ENCODE measurements around the gene VPS37B. TPM values are rescaled to one million over a fixed set of nuclear protein-coding genes. Genes with fewer than 3 reads are reported as not detected.

VPS37B gene
- total RNA-seq, 1 experiment from 2014 or later: 12.3 TPM

- Histone ChIP-seq H3T11ph (ENCODE audit: low read length) (no peak overlapping the region), H4K5ac (ENCODE audit: insufficient read length, low read depth, low read length) (no peak overlapping the region), H2BK15ac (ENCODE audit: low read depth, low read length) (no peak overlapping the region), H4K91ac (ENCODE audit: insufficient read length, low read depth, low read length) (no peak overlapping the region), H2AK5ac (ENCODE audit: insufficient read length, low read length) (no peak overlapping the region), H3K9ac (ENCODE audit: extremely low read depth, insufficient read length, low read length) (no peak overlapping the region), H2BK20ac (ENCODE audit: low read depth, low read length, poor library complexity, severe bottlenecking) (no peak overlapping the region), H2BK120ac (ENCODE audit: low read depth, low read length, poor library complexity, severe bottlenecking) (no peak overlapping the region), H3K18ac (ENCODE audit: insufficient read length, low read depth, low read length) (no peak overlapping the region), H3K27ac (ENCODE audit: insufficient read length, low read depth, low read length) (no peak overlapping the region), H4K20me1 (ENCODE audit: control insufficient read depth, insufficient read depth, insufficient read length) (no peaks in the 10 kb centered on the region), H3K4me1 (ENCODE audit: insufficient read depth, low read length) (no peaks in the 10 kb centered on the region), H3K27me3 (ENCODE audit: insufficient read depth, low read length) (no peaks in the 10 kb centered on the region), H3K56ac (ENCODE audit: insufficient read length, low read depth, low read length) (no peak overlapping the region), H3K23me2 (ENCODE audit: insufficient read length, low read depth, low read length, poor library complexity, severe bottlenecking) (no peaks in the 10 kb centered on the region), H3K9me3 (ENCODE audit: control insufficient read depth, low read depth, low read length) (no peaks in the 10 kb centered on the region), H3K79me1 (ENCODE audit: insufficient read depth, low read depth, low read length, poor library complexity, severe bottlenecking) (no peaks in the 10 kb centered on the region), H3K14ac (ENCODE audit: insufficient read depth, low read length) (no peak overlapping the region), H3K79me2 (ENCODE audit: insufficient read depth, low read length) (no peaks in the 10 kb centered on the region), H3K4ac (ENCODE audit: low read depth, low read length) (no peak overlapping the region), H2BK12ac (ENCODE audit: insufficient read length, low read depth, low read length) (no peak overlapping the region), H4K8ac (replicated peaks; ENCODE audit: insufficient read length, low read depth, low read length) (no peak overlapping the region), H3K23ac (ENCODE audit: insufficient read length, low read depth, low read length) (no peak overlapping the region), H3K4me2 (ENCODE audit: insufficient read depth, insufficient read length, low read length) (no peak overlapping the region), H2BK5ac (ENCODE audit: insufficient read length, low read length) (no peak overlapping the region), H2AFZ (ENCODE audit: low read length) (no peak overlapping the region)
- Mint-ChIP-seq H3K36me3 (ENCODE audit: insufficient read depth in 1 of 3, low read depth in 3 of 3) (peaks cover 0 to 6% (median 0%) of the 10 kb centered on the region in 3 experiments; a peak in 2 of 7 replicates), H3K27ac (no peak overlapping the region), H3K4me1 (peaks cover 0 to 2% of the 10 kb centered on the region in 2 experiments; a peak in 1 of 4 replicates), H3K27me3 (ENCODE audit: low read depth) (peaks cover 20% of the 10 kb centered on the region), H3K9me3 (no peaks in the 10 kb centered on the region), H3K4me3 (no peak overlapping the region)
- no peak for DNase-seq
- TF ChIP-seq, protein P1, sequence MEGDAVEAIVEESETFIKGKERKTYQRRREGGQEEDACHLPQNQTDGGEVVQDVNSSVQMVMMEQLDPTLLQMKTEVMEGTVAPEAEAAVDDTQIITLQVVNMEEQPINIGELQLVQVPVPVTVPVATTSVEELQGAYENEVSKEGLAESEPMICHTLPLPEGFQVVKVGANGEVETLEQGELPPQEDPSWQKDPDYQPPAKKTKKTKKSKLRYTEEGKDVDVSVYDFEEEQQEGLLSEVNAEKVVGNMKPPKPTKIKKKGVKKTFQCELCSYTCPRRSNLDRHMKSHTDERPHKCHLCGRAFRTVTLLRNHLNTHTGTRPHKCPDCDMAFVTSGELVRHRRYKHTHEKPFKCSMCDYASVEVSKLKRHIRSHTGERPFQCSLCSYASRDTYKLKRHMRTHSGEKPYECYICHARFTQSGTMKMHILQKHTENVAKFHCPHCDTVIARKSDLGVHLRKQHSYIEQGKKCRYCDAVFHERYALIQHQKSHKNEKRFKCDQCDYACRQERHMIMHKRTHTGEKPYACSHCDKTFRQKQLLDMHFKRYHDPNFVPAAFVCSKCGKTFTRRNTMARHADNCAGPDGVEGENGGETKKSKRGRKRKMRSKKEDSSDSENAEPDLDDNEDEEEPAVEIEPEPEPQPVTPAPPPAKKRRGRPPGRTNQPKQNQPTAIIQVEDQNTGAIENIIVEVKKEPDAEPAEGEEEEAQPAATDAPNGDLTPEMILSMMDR (conservative IDR thresholded peaks at IDR 0.05): no peak
- no CpG with 5 or more reads among the region's 22 CpGs for WGBS (ENCODE audit: extremely low coverage, insufficient read length, low lambda C conversion rate)
Observed at GRCh38 chr12:122858591-122859302, 37.2 kb downstream of the VPS37B start.
